Rectal smooth muscle tissue (tissue), 1 donor: ENCODE measurements around the gene TXNL4B.
"Not testable (repeated sequence)": the region's sequence is repeated elsewhere in the genome, so short reads cannot be mapped to it uniquely, and the experiment has no call there.

ENCODE experiments used
- H3K27ac ChIP-seq: one replicate; pipeline ENCODE4 v1.7.0; 2013; ENCODE audit warnings: low read depth, low read length, inconsistent platforms
- H3K27me3 ChIP-seq: one replicate; pipeline ENCODE4 v1.7.0; 2013; ENCODE audit warnings: low read length; ENCODE audit not compliant: control insufficient read depth, insufficient read depth
- H3K36me3 ChIP-seq: one replicate; pipeline ENCODE4 v1.7.0; 2013; ENCODE audit warnings: low read length; ENCODE audit not compliant: control insufficient read depth, insufficient read depth
- H3K4me1 ChIP-seq: one replicate; pipeline ENCODE4 v1.7.0; 2013; ENCODE audit warnings: low read length; ENCODE audit not compliant: control insufficient read depth, insufficient read depth
- H3K4me3 ChIP-seq: one replicate; pipeline ENCODE4 v1.7.0; 2013; ENCODE audit warnings: low read length
- H3K9ac ChIP-seq: one replicate; pipeline ENCODE4 v1.7.0; 2013; ENCODE audit warnings: low read length

The TXNL4B gene

DNA sequence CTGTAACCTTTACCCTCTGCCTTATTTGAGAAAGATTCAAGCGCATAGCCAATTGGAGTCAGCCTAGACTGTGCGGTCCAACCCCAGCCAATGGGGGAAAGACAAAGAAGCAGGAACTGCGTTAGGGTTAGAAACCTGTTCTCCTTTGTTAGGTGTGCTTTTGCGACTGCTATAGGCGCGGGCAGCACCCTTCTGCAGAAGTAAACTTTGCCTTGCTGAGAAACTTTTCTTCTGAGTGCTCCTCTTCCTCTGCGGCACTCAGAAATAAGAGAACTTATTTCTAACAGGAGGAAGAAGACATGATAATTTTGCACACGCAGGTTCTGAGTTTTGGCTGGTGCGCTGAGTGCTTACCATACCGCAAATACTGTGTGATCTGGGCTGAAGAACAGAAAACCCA is 9.0 kb downstream of the TXNL4B start:
- Histone ChIP-seq H3K36me3 (peaks cover 14% of the 10 kb centered on the region), H3K27me3 (no peaks in the 10 kb centered on the region), H3K4me3 (no peak overlapping the region), H3K27ac (no peak overlapping the region), H3K4me1 (no peaks in the 10 kb centered on the region), H3K9ac (no peak overlapping the region)

DNA sequence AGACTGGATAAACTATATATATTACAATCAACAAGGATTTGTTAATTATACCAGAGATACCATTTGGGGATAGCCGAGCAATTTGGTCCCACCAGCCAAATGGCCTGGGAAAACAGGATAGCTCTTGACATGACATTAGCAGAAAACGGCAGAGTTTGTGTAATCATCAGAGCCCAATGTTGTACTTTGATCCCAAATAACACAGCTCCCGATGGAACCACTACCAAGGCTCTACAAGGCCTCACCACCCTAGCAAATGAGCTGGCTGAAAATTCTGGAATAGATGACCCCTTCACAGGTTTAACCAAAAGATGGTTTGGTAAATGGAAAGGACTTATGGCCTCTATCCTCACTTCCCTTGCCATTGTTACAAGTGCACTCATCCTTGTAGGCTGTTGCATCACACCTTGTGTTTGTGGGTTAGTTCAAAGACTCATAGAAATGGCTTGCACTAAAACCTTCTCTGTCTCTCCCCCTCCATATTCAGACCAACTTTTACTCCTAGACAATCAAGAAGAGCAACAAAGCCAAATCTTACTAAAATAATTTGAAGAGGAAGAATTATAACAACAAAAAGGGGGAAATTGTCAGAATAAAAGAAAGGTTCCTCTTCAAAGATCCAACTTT is 9.5 kb downstream of the TXNL4B start:
- no peak overlapping the region for H3K4me3 ChIP-seq
- peaks cover 10% of the 10 kb centered on the region for H3K36me3 ChIP-seq
- no peaks in the 10 kb centered on the region for H3K4me1 ChIP-seq
- no peaks in the 10 kb centered on the region for H3K27me3 ChIP-seq
- no peak overlapping the region for H3K27ac ChIP-seq
- H3K9ac ChIP-seq: no peak overlapping the region

DNA sequence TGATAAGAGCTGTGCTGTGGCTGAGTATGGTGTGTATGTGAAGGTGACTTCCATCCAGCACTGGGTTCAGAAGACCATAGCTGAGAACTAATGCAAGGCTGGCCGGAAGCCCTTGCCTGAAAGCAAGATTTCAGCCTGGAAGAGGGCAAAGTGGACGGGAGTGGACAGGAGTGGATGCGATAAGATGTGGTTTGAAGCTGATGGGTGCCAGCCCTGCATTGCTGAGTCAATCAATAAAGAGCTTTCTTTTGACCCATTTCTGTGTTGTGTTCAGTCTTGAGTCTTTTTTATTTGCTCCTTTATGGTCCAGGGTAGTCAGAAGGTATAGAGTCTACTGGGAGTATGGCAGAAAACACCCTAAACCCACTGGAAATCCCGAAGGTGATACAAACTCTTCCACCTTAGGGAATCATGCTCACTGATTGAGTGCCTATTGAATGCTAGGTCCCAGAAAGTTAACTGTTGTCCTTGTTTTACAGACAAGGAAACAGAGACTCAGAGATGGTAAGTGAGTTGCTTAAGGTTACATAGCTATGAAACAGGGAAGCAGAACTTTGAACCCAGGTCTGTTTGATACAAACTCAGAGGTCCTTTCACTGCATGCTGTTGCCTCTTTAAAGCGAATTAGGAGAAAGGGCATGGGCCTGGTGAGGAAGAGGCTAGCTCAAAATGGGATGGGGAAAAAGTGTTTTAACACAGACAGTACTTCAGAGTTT is 16.3 kb downstream of the TXNL4B start:
- not testable (repeated sequence) for H3K9ac ChIP-seq, H3K4me1 ChIP-seq, H3K4me3 ChIP-seq, H3K27me3 ChIP-seq, H3K36me3 ChIP-seq, H3K27ac ChIP-seq

DNA sequence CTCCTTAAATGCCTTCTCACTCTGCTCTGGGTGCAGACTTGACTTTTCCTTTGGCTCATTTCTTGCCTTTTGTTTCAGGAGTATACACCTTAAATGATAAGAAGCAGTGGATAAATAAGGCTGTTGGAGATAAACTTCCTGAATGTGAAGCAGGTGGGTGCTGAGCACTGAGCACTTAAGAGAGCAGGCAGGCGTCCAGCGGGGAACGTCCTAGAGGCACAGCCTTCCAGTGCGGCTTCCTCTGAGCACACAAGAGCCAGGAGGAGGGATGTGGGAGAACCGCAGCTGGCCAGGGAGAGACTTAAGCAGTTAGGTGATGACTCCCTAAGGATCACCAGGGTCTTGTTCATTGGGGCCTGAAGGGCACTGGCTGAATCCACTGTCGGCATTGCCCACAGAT is 18.4 kb downstream of the TXNL4B start:
- H3K9ac ChIP-seq, H3K27ac ChIP-seq, H3K27me3 ChIP-seq, H3K4me1 ChIP-seq, H3K36me3 ChIP-seq, H3K4me3 ChIP-seq: not testable (repeated sequence)

GRCh38 chr16:72073560-72074230 is 19.7 kb downstream of the TXNL4B start:
- Histone ChIP-seq H3K9ac (no peak overlapping the region), H3K27me3 (no peaks in the 10 kb centered on the region), H3K36me3 (no peaks in the 10 kb centered on the region), H3K4me1 (no peaks in the 10 kb centered on the region), H3K4me3 (no peak overlapping the region), H3K27ac (no peak overlapping the region)

DNA sequence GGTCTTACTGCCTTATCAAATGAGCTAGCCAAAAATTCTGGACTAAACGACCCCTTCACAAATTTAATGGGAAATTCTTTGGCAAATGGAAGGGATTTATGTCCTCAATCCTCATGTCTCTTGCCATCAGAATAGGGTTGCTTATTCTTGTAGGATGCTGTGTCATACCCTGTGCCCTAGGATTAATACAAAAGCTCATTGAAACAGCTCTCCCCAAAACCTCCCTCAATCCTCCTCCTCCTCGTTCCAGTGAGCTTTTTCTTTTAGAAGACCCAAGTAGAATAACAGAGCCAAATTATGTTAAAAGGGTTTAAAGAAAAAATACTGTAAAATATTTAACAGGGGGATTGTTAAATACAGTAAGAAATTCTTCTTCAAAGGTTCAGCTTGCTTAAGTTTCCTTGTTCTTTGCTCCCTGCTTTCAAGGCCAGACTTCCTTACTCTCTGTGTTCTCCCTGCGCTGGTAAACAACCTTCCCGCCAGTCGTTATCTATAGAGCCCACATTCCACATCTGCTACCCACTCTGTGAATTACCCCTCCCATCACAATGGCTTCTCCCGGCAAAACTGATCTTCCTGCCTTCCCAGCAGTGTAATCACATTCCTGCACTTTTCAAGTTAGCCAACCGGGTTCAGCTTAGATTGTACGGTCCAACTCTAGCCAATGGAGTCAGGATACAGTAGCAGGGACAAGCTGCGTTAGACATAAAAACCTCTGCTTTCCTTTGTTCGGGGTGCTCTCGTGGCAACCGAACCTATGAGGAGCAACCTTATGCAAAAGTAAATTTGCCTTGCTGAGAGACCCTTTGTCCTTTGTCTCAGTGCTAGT is 20.7 kb downstream of the TXNL4B start:
- Histone ChIP-seq H3K9ac (no peak overlapping the region), H3K4me3 (no peak overlapping the region), H3K4me1 (no peaks in the 10 kb centered on the region), H3K27me3 (no peaks in the 10 kb centered on the region), H3K27ac (no peak overlapping the region), H3K36me3 (no peaks in the 10 kb centered on the region)

DNA sequence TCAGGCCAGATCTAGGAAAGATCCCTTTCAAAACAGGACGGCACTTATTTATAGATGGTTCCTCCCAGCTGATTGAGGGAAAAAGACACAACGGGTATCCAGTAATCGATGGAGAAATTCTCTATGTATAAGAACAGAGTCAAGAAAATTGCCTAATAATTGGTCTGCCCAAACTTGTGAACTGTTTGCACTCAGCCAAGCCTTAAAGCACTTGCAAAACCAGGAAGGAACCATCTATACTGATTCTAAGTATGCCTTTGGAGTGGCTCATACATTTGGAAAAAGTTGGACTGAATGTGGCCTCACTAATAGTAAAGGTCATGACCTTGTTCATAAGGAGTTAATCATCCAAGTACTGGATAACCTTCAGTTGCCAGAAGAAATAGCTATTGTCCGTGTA is 24.5 kb downstream of the TXNL4B start:
- Histone ChIP-seq H3K27me3 (no peaks in the 10 kb centered on the region), H3K9ac (no peak overlapping the region), H3K27ac (no peak overlapping the region), H3K36me3 (no peaks in the 10 kb centered on the region), H3K4me3 (no peak overlapping the region), H3K4me1 (no peaks in the 10 kb centered on the region)

- H3K4me3 ChIP-seq: no peak overlapping the region
- no peaks in the 10 kb centered on the region for H3K27me3 ChIP-seq
- H3K4me1 ChIP-seq: no peaks in the 10 kb centered on the region
- no peaks in the 10 kb centered on the region for H3K36me3 ChIP-seq
- no peak overlapping the region for H3K9ac ChIP-seq
- no peak overlapping the region for H3K27ac ChIP-seq
These were observed 26.7 kb downstream of the TXNL4B start for GRCh38 chr16:72066747-72067146.

DNA sequence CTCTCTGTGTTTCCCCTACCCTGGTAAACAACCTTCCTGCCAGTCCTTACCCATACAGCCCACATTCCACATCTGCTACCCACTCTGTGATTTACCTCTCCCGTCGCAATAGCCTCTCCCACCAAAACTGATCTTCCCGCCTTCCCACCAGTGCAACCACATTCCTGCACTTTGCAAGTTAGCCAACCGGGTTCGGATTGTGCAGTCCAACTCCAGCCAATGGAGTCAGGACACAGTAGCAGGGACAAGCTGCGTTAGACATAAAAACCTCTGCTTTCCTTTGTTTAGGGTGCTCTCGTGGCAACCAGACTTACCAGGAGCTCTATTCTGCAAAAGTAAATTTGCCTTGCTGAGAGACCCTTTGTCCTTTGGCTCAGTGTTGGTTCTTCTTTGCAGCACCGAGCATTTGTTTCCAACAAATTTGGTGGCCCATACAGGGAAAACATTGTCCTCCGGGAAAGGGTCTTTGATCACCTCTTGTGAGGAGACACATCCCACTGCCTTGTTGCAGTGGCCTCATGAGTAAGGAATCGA is 29.0 kb downstream of the TXNL4B start:
- no peaks in the 10 kb centered on the region for H3K36me3 ChIP-seq
- H3K27me3 ChIP-seq: no peaks in the 10 kb centered on the region
- H3K9ac ChIP-seq: no peak overlapping the region
- no peaks in the 10 kb centered on the region for H3K4me1 ChIP-seq
- H3K4me3 ChIP-seq: no peak overlapping the region
- no peak overlapping the region for H3K27ac ChIP-seq

- Histone ChIP-seq H3K4me1 (no peaks in the 10 kb centered on the region), H3K36me3 (no peaks in the 10 kb centered on the region), H3K27ac (no peak overlapping the region), H3K4me3 (no peak overlapping the region), H3K9ac (no peak overlapping the region), H3K27me3 (no peaks in the 10 kb centered on the region)
These were observed 31.9 kb downstream of the TXNL4B start for GRCh38 chr16:72061564-72061963.

GRCh38 chr16:72060405-72060804 is 33.0 kb downstream of the TXNL4B start:
- H3K27me3 ChIP-seq: no peaks in the 10 kb centered on the region
- H3K4me3 ChIP-seq: no peak overlapping the region
- H3K4me1 ChIP-seq: no peaks in the 10 kb centered on the region
- no peak overlapping the region for H3K9ac ChIP-seq
- H3K36me3 ChIP-seq: no peaks in the 10 kb centered on the region
- H3K27ac ChIP-seq: no peak overlapping the region

- H3K27me3 ChIP-seq, H3K9ac ChIP-seq, H3K4me1 ChIP-seq, H3K27ac ChIP-seq, H3K4me3 ChIP-seq, H3K36me3 ChIP-seq: not testable (repeated sequence)
These were observed 34.4 kb downstream of the TXNL4B start for GRCh38 chr16:72059060-72059459.
